ENCODE data around the gene PARL. TPM values are rescaled to one million over a fixed set of nuclear protein-coding genes. Genes with fewer than 3 reads are reported as not detected.
A peak's percentile ranks its signal among the peaks of the same experiment; 100 is the strongest.

Gene PARL
- total RNA-seq, 1 donor from 2014 or later, result 70.5 TPM

DNA sequence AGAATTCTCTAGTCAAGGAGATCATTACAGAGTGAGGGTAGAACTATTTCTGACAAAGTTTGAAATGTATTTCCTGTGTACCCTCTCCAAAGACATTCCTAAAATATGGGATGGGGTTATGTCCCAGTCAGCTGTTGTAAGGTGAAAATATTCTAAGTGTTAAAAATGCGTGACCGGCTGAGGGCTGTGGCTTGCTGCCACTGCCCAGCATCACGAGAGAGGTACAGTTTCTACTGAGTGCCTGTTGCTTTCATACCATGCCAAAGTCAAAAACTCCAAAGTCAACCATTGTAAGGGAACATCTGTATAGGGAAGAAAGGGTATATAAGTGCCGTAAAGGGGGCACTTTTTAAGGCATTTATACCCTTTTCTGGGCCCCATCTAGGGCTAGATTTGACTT, 90.2 kb downstream of the PARL start:
- Histone ChIP-seq H3K9me3 (ENCODE audit: low read depth) (no peaks in the 10 kb centered on the region), H3K27ac (no peak overlapping the region), H3K4me1 (no peaks in the 10 kb centered on the region), H3F3A (ENCODE audit: low read depth) (no peaks in the 10 kb centered on the region), H3K9ac (no peak overlapping the region), H2AFZ (replicated peaks) (no peak overlapping the region), H4K20me1 (ENCODE audit: low read depth) (no peaks in the 10 kb centered on the region), H3K4me3 (no peak overlapping the region), H3K36me3 (peaks cover 9% of the 10 kb centered on the region), H3K79me2 (ENCODE audit: low read depth) (no peaks in the 10 kb centered on the region), H3K27me3 (no peaks in the 10 kb centered on the region), H3K4me2 (no peak overlapping the region)
- no peaks in the 10 kb centered on the region for H3K27me3 Mint-ChIP-seq (ENCODE audit: insufficient read depth, low read depth)
- DNase-seq (ENCODE audit: low spot score), result no peak
- no peak overlapping the region for H3K4me3 Mint-ChIP-seq
- H3K27ac Mint-ChIP-seq, result no peak overlapping the region
- H3K36me3 Mint-ChIP-seq, result peaks cover 39% of the 10 kb centered on the region
- no peaks in the 10 kb centered on the region for H3K4me1 Mint-ChIP-seq
- TF ChIP-seq, protein P1, sequence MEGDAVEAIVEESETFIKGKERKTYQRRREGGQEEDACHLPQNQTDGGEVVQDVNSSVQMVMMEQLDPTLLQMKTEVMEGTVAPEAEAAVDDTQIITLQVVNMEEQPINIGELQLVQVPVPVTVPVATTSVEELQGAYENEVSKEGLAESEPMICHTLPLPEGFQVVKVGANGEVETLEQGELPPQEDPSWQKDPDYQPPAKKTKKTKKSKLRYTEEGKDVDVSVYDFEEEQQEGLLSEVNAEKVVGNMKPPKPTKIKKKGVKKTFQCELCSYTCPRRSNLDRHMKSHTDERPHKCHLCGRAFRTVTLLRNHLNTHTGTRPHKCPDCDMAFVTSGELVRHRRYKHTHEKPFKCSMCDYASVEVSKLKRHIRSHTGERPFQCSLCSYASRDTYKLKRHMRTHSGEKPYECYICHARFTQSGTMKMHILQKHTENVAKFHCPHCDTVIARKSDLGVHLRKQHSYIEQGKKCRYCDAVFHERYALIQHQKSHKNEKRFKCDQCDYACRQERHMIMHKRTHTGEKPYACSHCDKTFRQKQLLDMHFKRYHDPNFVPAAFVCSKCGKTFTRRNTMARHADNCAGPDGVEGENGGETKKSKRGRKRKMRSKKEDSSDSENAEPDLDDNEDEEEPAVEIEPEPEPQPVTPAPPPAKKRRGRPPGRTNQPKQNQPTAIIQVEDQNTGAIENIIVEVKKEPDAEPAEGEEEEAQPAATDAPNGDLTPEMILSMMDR (IDR thresholded peaks at IDR 0.05), result no peak
- TF ChIP-seq EZH2phosphoT487 (IDR thresholded peaks at IDR 0.05) (no peak), EZH2 (IDR thresholded peaks at IDR 0.05) (no peak)
- no peaks in the 10 kb centered on the region for H3K9me3 Mint-ChIP-seq

DNA sequence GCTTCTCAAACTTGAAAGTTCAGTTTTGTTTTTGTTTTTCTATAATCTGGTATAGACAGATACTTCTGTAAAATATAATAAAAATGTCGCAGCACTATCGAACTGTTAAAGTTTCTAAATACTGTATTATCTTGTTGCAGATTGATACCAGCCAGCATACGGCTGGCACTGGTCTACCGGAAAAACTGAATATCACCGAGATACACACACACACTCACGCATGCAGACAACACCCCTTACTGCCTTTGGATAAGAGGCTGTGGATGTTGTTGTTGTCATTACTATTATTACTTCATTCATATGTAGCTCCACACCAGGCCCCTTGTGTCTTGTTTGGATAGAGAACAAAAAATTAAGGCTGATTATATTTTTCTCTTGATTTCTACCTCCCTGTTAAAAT, 91.7 kb downstream of the PARL start:
- H3K36me3 ChIP-seq, result peaks cover 15% of the 10 kb centered on the region
- H3K27me3 ChIP-seq, result no peaks in the 10 kb centered on the region
- no peaks in the 10 kb centered on the region for H4K20me1 ChIP-seq (ENCODE audit: low read depth)
- H3K4me2 ChIP-seq, result no peak overlapping the region
- no peak overlapping the region for H3K27ac ChIP-seq
- no peak overlapping the region for H3K9ac ChIP-seq
- no peaks in the 10 kb centered on the region for H3K9me3 Mint-ChIP-seq
- no peak overlapping the region for H2AFZ ChIP-seq (replicated peaks)
- TF ChIP-seq EZH2 (IDR thresholded peaks at IDR 0.05), result no peak
- TF ChIP-seq EZH2phosphoT487 (IDR thresholded peaks at IDR 0.05), result no peak
- TF ChIP-seq, protein P1 (IDR thresholded peaks at IDR 0.05), result no peak
- no peak for DNase-seq (ENCODE audit: low spot score)
- no peaks in the 10 kb centered on the region for H3F3A ChIP-seq (ENCODE audit: low read depth)
- H3K4me1 Mint-ChIP-seq, result no peaks in the 10 kb centered on the region
- H3K4me1 ChIP-seq, result no peaks in the 10 kb centered on the region
- no peaks in the 10 kb centered on the region for H3K27me3 Mint-ChIP-seq (ENCODE audit: insufficient read depth, low read depth)
- no peak overlapping the region for H3K4me3 ChIP-seq
- no peaks in the 10 kb centered on the region for H3K9me3 ChIP-seq (ENCODE audit: low read depth)
- H3K4me3 Mint-ChIP-seq, result no peak overlapping the region
- H3K27ac Mint-ChIP-seq, result no peak overlapping the region
- H3K79me2 ChIP-seq (ENCODE audit: low read depth), result peaks cover 5% of the 10 kb centered on the region
- peaks cover 41% of the 10 kb centered on the region for H3K36me3 Mint-ChIP-seq

DNA sequence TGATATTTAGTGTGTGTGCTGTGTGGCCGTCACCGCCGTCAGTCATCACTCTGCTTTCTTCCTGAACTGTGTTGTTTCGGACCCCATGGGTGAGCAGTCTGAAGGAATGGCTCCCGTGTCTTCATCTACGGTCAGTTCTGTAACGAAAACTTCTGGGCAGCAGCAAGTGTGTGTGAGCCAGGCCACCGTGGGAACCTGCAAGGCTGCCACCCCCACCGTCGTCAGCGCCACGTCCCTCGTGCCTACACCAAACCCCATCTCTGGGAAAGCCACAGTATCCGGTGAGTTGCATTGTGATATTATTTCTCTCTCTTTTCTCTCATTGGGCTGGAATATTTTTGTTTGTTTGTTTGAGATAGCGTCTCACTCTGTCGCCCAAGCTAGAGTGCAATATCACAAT, 94.0 kb downstream of the PARL start:
- H3K27ac Mint-ChIP-seq, result peak overlapping the region; percentile 29
- H3K4me1 Mint-ChIP-seq, result no peaks in the 10 kb centered on the region

More for the DNA sequence above, 94.0 kb downstream of the PARL start:
- Histone ChIP-seq H3K27me3 (no peaks in the 10 kb centered on the region), H3K4me2 (no peak overlapping the region), H3K4me3 (no peak overlapping the region), H3F3A (ENCODE audit: low read depth) (no peaks in the 10 kb centered on the region), H3K79me2 (ENCODE audit: low read depth) (peaks cover 5% of the 10 kb centered on the region), H3K9me3 (ENCODE audit: low read depth) (no peaks in the 10 kb centered on the region), H3K36me3 (peaks cover 24% of the 10 kb centered on the region), H3K4me1 (no peaks in the 10 kb centered on the region), H4K20me1 (ENCODE audit: low read depth) (no peaks in the 10 kb centered on the region), H3K9ac (no peak overlapping the region), H2AFZ (replicated peaks) (no peak overlapping the region), H3K27ac (no peak overlapping the region)
- Mint-ChIP-seq H3K9me3 (no peaks in the 10 kb centered on the region), H3K36me3 (peaks cover 48% of the 10 kb centered on the region), H3K27me3 (ENCODE audit: insufficient read depth, low read depth) (no peaks in the 10 kb centered on the region), H3K4me3 (no peak overlapping the region)
- TF ChIP-seq, protein P1 (IDR thresholded peaks at IDR 0.05), result no peak
- TF ChIP-seq EZH2phosphoT487 (IDR thresholded peaks at IDR 0.05), result no peak
- TF ChIP-seq EZH2 (IDR thresholded peaks at IDR 0.05), result no peak
- DNase-seq (ENCODE audit: low spot score), result no peak

Data from neural progenitor cell (in vitro differentiated cells).